Measurements from ENCODE around the gene SLC25A33. TPM values are rescaled to one million over a fixed set of nuclear protein-coding genes. Genes with fewer than 3 reads are reported as not detected.

The SLC25A33 gene
- total RNA-seq, 1 experiment from 2014 or later, result 9.4 TPM

- Histone ChIP-seq H4K20me1 (ENCODE audit: control insufficient read depth, insufficient read depth, insufficient read length) (no peaks in the 10 kb centered on the region), H3K23me2 (ENCODE audit: insufficient read length, low read depth, low read length, poor library complexity, severe bottlenecking) (no peaks in the 10 kb centered on the region), H3K4me1 (ENCODE audit: insufficient read depth, low read length) (no peaks in the 10 kb centered on the region), H3K27ac (ENCODE audit: insufficient read length, low read depth, low read length) (no peak overlapping the region), H3K79me1 (ENCODE audit: insufficient read depth, low read depth, low read length, poor library complexity, severe bottlenecking) (peaks cover 3% of the 10 kb centered on the region), H3K9me3 (ENCODE audit: control insufficient read depth, low read depth, low read length) (no peaks in the 10 kb centered on the region), H2BK12ac (ENCODE audit: insufficient read length, low read depth, low read length) (no peak overlapping the region), H4K91ac (ENCODE audit: insufficient read length, low read depth, low read length) (no peak overlapping the region), H3K9ac (ENCODE audit: extremely low read depth, insufficient read length, low read length) (no peak overlapping the region), H3K56ac (ENCODE audit: insufficient read length, low read depth, low read length) (no peak overlapping the region), H3K79me2 (ENCODE audit: insufficient read depth, low read length) (no peaks in the 10 kb centered on the region), H2AFZ (ENCODE audit: low read length) (no peak overlapping the region), H3K23ac (ENCODE audit: insufficient read length, low read depth, low read length) (no peak overlapping the region), H3K27me3 (ENCODE audit: insufficient read depth, low read length) (no peaks in the 10 kb centered on the region), H4K5ac (ENCODE audit: insufficient read length, low read depth, low read length) (no peak overlapping the region), H2BK15ac (ENCODE audit: low read depth, low read length) (no peak overlapping the region), H2BK20ac (ENCODE audit: low read depth, low read length, poor library complexity, severe bottlenecking) (no peak overlapping the region), H3K4ac (ENCODE audit: low read depth, low read length) (no peak overlapping the region), H3T11ph (ENCODE audit: low read length) (no peak overlapping the region), H2BK120ac (ENCODE audit: low read depth, low read length, poor library complexity, severe bottlenecking) (no peak overlapping the region), H3K14ac (ENCODE audit: insufficient read depth, low read length) (no peak overlapping the region), H4K8ac (replicated peaks; ENCODE audit: insufficient read length, low read depth, low read length) (no peak overlapping the region), H2AK5ac (ENCODE audit: insufficient read length, low read length) (no peak overlapping the region), H2BK5ac (ENCODE audit: insufficient read length, low read length) (no peak overlapping the region), H3K4me2 (ENCODE audit: insufficient read depth, insufficient read length, low read length) (no peak overlapping the region), H3K18ac (ENCODE audit: insufficient read length, low read depth, low read length) (no peak overlapping the region)
- H3K27me3 Mint-ChIP-seq (ENCODE audit: low read depth), result peaks cover 81% of the 10 kb centered on the region
- H3K4me3 Mint-ChIP-seq, result no peak overlapping the region
- peaks cover 5 to 6% of the 10 kb centered on the region in 2 experiments for H3K4me1 Mint-ChIP-seq
- no peak for TF ChIP-seq CTCF (conservative IDR thresholded peaks at IDR 0.05)
- no CpG with 5 or more reads among the region's 11 CpGs for WGBS (ENCODE audit: extremely low coverage, insufficient read length, low lambda C conversion rate)
- no peaks in the 10 kb centered on the region for H3K9me3 Mint-ChIP-seq
- H3K27ac Mint-ChIP-seq, result no peak overlapping the region
- peaks cover 29 to 59% (median 58%) of the 10 kb centered on the region in 3 experiments; a peak in 6 of 7 replicates for H3K36me3 Mint-ChIP-seq (ENCODE audit: insufficient read depth in 1 of 3, low read depth in 3 of 3)
- no peak for DNase-seq
Measured at GRCh38 chr1:9558946-9559545, 19.8 kb downstream of the SLC25A33 start.

All from H9 (cell line).